HUDEP-2 (cell line): Measurements from ENCODE around the gene CBX2.

Experiments
- DNase-seq, 76 experiments: peaks; one replicate each; lab custom pipeline; 2025; ENCODE audit not compliant: unreplicated experiment in 76 of 76; lab: John Stamatoyannopoulos, UW

The CBX2 gene

DNA sequence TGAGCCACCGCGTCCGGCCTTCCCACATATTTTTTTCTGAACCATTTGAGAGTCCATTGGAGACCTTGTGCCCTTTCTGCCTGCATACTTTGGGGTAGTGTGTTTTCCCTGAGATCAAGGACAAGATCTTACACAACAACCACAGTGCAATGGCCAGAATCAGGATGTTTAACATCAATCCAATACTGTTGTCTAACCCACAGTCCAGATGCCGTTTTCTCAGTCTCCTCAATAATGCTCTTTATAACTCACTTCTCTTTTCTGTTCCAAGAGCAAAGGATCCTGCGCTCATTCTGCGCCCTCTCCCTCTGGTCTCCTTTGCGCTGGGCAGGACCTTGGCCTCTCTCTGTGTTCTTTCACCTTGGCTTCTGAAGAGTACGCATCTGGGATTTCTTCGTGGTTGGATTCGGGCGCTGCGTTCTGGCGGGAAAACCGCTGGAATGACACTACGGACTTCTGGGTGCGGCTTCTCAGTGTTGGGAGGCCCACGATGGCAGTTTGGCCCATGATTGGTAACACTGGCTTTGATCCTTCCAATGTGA is 44.7 kb downstream of the CBX2 start:
- no peak for DNase-seq

DNA sequence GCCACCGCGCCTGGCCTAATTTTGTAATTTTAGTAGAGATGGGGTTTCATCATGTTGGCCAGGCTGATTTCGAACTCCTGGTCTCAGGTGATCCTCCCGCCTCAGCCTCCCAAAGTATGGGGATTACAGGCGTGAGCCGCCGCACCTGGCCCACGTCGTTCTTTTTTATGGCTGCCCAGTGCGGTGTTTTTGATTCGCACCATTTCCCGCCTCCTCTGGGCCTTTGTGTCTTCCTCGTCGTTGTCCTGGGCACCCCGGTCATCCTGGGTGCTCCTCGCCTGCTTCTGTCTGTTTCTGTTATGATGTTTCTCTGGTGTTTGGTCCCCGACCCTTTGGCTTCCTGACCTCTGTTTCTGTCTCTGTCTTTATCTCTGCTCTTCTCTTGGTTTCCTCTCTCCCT is 46.3 kb downstream of the CBX2 start:
- DNase-seq, result no peak

DNA sequence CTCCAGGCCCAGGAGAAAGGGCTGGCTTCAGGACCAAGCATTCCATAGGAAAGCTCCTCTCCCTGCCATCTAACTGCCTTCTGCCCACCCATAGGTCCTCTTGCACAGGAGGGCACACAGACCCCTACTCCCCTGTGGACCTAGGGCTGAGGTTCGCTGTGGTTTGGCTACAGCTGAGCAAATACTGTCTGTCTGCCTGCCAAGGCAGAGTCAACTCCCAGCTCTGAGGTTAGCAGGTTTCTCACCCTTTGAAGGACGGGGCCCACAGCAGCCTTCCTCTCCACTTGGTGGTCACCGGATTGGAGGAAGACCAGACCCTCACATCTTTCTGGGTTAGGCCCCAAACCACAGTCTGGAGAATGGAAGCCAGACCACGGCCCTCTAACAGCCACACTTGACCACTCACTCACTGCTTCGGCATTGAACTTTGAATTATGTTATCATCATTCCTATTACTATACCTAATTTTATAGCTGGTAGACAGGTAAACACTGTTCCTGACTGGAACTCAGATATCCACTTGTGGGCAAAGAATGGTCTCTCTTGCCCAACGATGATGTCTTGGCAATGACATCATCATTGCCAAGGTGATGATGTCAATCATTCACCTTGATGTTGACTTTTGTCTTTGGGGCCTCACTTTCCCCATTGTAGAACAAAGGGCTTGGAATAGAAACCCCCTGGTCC is 47.1 kb downstream of the CBX2 start:
- no peak for DNase-seq

DNA sequence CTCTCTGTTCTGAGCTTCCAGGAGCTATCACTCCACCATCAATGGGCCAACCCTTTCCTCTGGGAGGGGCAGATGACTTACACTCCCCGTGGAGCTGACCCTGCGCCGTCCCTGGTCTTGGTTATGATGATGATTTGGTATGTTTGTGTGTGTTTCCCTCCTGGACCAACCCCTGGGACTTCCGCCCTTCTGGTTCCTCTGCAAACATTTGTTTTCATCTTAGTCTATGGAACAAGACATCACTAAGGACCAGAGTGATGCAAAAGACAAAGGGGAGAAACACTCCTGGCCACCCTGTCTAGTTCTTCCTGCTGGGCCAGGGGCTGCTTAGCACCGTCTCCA is 47.6 kb downstream of the CBX2 start:
- DNase-seq, result no peak

DNA sequence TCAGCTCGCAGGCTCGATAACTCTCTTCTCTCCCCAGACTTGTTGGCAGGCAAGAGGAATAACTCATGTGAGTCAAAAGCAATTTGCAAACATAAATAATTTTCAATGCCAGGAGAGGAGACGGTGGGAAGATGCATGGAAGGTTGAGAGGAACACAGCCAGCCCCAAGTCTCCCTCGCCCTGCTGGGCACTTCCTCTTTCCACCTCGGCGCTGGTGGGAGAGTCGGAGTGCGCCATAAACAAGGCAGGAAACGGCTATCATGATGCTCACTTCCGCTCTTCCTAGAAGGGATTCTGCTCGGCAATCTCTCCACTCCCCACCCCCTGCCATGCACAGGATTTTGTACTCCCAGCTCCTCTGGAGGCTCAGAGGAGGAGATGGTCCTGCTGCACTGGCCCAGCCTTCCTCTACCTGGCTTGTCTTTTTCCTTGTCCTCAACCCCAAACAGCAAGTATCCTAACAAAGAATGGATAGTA is 48.3 kb downstream of the CBX2 start:
- peak in 10 of 76 experiments; percentile 11 to 37 (median 20) for DNase-seq

DNA sequence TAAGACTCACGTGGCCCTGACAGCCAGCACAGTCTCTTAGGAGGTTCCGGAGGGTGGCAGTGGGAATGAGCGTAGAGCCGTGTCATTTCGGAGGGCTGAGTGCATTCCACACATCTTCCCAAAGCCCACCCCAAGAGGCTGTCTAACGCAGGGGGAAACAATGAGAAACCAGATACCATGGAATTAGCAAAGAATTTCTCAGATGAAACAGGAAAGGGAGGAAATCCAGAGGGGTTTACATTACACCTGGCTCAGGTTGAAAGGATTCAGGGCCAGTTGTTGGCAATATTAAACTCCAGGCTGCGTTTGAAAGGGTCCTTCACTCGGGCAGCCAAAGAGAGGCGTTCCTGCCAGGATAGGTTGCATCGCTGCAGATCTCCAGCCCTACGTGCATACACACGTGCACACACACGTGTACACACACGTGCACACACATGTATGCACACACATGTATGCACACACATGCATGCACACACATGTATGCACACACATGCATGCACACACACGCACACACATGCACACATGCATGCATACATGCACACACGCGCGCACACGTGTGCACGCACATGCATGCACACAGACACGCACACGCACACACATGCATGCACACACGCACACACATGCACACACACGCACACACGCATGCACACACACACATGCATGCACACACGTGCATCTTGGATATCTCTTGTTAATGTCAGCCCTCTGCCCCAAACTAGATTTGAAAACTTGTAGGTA is 49.1 kb downstream of the CBX2 start:
- no peak for DNase-seq

DNA sequence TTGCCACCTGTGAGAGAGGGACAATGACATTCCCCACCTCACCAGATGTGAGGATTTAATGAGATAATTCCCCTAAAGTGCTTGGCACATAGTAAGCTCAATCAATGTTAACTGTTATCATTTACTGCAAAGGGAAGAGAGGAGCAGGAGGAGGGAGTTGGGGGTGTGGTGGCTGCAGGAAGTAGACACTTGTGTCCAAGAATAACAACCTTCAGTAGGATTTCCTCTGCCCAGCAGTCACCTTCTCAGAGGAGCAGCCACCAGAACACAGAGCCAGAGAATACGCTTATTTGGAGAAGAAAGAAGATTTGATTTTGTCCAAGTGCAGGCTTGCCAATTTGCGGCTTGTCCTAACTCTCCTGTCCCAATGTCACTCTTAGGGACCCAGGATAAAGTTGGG is 51.1 kb downstream of the CBX2 start:
- DNase-seq, result no peak

DNA sequence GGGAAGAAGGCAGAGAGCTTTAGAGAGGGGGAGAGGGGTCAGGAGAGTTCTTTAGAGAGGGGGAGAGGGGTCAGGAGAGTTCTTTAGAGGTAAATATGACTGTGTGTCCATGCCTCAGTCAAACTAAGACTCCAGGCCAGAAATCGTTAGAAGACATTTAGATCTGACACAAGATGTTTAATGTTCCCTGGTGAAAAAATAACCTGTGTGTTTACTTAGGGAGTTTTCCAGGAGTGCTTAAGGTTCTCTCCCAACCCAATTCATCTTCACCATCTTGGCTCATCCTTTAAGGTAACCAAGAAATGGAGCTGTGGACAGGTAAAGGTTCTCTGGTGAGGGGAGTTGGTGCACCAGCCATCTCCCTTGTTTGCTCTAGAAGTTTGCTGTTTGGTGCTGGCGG is 51.5 kb downstream of the CBX2 start:
- no peak for DNase-seq

DNA sequence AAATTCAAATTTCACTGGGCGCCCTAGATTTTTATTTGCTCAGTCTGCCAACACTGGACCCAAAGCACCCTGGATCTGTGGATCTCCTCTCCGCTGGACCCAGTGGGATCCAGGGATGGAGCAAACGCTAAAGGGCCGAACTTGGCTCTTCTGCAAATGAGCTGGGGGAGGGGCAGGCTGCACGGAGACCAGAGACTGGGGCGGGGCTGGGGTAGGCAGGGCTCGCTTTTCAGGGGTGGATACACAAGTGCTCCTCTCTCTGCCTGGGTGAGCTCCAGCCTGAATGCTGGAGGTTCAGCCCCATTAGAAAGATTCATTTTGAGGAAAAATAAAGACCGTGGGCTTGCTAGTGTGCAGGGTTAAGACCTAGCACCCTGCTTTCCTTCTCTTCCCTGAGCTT is 52.4 kb downstream of the CBX2 start:
- peak in 33 of 76 experiments; percentile 17 to 67 (median 35) for DNase-seq

DNA sequence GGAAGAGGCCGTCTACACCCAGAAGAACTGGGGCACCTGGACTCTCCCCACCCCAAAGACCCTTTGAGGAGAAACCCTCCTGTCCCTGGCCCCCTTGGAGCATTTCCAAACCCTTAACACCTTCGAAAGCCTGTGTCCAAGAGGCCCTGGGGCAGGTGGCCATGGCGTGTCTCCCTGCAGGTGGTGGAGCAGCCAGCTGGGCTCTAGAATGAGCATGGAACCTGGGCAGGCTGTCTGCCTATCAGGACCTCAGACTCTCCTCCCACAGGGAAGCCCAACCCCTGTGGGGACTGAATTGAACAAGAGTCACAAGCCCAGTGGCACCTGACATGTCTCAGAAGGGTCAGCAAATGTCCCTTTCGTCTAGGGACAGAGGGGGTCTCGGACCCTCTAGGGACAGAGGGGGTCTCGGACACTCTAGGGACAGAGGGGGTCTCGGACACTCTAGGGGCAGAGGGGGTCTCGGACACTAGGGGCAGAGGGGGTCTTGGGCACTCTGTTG is 52.9 kb downstream of the CBX2 start:
- DNase-seq, result peak in 8 of 76 experiments; percentile 13 to 43 (median 20)

DNA sequence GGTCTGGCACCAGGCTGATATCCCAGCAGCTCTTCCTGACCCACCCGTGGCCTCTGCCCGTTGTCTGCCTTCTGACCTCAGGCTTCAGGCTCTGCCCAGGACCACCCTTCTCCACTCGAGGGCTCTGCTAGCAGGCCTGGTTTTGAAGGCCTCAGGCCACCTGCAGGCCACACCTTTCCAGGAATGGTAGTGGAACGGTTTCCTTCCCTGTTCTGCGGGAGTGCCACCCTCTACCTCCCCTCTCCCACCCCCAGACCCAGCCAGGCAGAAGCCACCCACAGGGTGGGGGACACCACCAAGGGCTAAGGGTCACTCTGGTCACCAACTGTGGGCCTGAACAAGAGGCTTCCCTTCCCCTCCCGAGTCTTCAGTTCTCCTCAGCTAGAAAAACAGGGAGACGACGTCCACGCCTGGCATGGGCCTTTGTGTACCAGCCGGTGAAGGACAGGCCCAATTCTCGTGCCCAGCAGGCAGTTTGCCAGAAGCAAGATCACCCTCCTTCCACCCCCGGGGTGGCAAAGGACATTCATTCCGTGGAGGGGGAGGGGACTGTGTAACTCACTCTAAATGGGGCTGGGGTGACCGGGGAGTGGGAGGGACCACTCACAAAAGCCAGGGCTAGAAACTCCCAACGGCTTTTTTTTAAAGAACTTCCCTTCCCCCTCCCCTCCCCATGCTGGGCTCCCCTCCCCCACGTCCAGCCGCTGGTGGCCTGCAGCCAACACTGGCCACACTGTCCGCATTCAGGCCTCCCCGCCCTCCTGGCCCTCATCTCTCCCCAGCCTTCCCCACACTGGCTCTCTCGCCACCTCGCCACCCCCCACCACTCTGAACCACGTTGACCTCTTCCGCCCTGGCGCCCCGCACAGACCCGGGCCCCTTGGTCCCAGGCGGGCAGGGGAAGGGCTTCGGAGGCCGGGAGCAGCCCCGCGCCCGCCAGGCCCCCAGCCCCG is 53.6 kb downstream of the CBX2 start:
- peak in 51 of 76 experiments; percentile 9 to 77 (median 45) for DNase-seq

DNA sequence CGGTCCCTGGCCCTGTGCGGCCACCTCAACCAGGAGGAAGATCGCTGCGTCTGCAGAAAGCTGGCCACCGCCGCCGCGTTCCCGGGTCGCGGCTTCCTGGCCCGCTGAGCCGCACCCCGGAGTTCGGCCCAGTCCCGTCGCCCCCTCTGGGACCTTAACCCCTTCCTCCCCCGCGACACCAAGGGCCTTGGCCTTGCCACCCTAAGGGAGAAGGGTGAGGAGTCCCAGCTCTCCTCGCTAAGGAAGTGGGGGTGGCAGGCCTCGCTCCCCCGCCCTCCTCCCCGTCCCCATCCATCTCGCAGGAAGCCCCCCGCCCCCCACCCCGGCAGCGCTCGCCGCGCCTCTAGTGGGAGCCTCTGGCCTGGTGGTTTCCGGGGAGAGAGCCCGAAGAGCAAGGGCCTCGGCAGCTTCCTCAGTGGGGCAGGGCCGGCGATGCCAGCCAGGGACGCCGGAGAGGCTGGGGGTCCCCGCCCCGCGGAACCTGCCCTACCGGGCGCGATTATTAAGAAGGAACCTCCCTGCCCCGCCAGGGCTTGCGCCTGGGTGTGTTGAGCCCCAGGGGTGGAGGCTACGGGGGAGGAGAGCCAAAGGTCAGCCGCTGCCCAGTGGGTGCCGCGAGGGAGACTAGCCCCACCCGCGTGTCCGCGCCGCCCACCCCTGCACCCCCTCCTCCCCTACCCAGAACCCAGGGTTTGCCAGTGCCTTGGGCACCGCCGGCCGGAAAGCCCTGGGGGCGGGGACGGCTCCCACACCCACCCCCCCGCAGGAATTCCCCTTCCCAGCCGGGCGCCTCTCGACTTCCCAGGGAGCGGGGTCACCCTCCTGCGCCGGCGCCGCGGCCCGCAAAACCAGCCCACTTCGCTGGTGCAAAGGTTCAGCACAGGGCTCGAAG is 54.5 kb downstream of the CBX2 start:
- DNase-seq, result peak in 13 of 76 experiments; percentile 14 to 53 (median 23)

DNA sequence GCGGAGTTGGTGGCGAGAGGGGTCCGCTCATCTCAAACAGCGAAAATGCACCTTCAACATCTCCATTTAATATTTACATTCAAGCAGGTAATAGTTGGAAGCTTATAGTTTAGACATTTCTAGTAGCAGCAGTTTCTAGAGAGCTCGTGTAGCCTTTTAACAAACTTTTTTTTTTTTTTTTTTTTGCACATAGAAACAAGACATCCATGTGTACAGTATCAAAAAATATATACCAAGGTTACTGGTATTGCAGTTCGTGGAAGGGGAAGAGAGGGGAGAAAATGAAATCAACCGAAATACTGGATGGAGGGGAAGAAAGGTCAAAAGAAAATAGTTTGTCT is 55.1 kb downstream of the CBX2 start:
- DNase-seq, result no peak

DNA sequence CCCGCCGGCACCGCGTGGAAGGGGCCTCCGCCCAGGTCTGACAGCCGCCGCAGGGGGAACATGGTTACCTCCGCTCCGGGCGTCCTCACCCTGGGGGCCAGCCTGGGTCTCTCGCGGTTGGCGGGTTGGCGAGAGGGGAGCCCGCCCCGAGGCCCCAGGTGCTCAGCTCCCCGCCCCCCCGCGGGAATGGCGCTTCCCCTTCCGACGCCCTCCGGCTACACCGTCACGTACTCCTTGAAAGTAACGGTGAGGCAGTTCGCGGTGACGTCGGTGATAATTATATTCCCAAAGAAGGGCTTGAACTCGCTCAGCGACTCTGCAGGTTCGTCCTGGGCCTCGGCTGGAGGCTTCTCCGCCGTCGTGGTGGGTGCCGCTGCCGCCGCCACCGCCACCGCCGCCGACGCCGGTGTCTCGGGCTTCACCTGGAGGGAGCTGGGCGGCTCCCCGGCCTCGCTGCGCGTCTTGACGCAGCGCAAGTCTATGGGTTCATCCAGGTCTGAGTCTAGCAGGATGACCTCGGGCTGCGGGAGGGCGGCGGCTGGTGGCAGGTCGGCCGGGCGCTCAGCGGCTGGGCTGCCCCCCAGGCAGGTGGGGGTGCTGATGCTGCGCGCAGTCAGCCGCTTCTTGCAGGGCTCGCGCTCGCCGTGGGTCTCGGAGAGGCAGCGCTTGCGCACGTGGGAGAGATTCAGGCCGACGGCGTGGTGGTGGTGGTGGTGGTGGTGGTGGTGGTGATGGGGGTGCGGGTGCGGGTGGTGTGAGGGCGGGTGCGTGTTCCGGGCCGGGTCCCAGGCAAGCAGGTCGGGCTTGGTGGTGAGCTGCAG is 56.0 kb downstream of the CBX2 start:
- DNase-seq, result no peak

DNA sequence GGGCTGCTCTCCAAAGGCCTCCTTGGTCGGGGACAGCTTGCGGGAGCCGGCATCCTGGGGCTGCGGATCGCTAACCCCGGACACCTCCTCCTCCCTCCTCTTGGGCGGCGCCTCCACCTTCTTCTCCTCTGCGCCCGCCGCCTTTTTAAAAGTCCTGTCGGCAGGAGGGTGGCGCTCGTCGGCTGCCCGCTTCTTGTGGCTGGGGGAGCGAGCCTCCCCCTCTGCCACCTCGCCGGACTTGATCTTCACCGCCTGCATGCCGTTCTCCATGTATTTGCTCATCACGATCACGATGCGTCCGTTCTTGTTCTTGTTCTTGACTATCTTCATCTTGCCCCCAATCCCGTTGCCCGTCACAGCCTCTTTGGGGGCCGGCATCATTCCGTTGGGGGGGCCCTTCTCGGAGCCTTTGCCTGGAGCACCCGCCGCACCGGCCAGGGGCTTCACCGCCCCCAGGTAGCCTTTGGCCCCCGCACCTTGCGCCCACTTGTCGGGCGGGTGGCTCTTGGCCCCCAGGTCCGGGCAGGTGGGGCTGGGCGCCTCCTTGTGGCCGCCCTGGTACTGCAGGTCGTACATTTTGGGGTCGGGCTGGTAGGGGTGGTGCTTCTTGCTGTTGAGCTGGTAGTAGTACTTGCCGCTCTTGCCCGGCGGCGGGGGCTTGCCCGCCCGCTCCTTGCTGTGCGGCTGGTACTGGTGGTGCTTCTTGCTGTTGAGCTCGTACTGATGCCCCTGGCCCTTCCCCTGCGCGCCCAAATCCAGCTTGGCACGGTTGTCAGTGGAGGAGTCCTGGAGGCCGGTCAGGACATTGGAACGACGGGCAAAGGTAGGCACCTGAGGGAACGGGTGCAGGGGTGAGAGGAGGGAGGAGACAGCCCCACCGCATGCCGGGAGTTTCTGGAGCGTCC is 56.9 kb downstream of the CBX2 start:
- DNase-seq, result peak in 40 of 76 experiments; percentile 5 to 64 (median 34)

DNA sequence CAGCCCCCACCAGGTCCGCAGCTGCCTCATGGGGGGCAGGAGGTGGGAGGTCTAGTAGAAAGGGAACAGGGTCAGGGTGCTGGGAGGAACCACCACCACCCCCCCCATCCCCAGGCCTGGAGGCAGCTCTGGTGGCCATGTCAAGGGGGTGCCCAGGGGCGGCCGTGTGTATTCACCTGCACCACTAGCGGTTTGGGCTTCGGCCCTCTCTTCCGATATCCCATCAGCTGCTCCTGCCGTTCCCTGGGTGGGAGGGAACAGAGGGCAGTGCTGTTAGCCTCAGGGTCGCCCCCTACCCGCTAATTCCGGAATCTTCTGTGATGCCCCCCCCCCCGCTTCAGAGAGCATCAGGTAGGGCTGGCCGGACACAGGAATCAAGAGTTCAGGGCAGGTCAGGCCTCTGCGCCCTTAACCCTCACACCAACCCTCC is 57.5 kb downstream of the CBX2 start:
- DNase-seq, result no peak

DNA sequence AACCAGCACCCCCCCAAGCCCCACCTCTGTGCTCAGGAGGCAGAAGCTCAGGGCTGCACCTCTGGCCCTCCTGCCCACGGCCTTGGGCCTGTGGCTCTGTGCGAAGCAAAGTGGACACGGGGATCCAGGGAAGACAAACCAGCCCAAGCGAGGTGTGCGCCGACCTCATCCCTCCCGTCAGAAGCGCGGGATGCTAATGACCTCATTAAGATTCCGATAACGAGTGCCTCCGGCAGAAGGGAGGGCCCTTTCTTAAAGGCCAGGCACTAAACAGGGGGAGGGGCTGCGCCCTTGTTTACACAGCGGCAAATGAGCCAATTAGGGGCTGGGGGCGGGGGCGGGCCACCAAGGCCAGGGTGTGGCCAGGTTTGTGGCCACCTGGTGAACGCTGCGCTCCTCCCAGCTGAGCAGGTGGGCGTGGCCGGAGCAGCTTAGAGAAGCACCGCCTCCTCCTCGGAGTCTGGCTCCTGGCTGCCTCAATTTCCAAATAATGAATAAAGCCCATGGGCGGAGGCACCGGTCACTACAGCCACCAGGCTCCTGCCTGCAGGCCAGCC is 58.1 kb downstream of the CBX2 start:
- peak in 6 of 76 experiments; percentile 9 to 28 (median 16) for DNase-seq
